AG04450 (cell line): ENCODE results near the gene C1R. TPM values are rescaled to one million over a fixed set of nuclear protein-coding genes. Genes with fewer than 3 reads are reported as not detected.
A peak's percentile ranks its signal among the peaks of the same experiment; 100 is the strongest.

ENCODE experiments used
- CTCF ChIA-PET: fragments of 300-600, 350-600 bp; formaldehyde crosslinking; extraction: SDS; loops from one replicate; lab custom pipeline; 2022; ENCODE audit warnings: antibody characterized with exemption, inconsistent platforms; lab: Charles Lee
- POLR2A ChIA-PET: fragments of 350-600 bp; formaldehyde crosslinking; extraction: SDS; loops from one replicate; lab custom pipeline; 2021; ENCODE audit warnings: antibody characterized with exemption, inconsistent platforms; lab: Yijun Ruan, JAX
- DNase-seq: peaks from one replicate; pipeline ENCODE4 v3.0.0-alpha.2; 2011; ENCODE audit warnings: low read depth, low spot score
- H3K27ac ChIP-seq: one replicate; pipeline ENCODE4 v1.5.1; 2012; ENCODE audit warnings: low read depth, low read length, control low read depth
- H3K27me3 ChIP-seq: one replicate; pipeline ENCODE4 v1.6.0; 2012; ENCODE audit warnings: low read length; ENCODE audit not compliant: control insufficient read depth, insufficient read depth
- H3K4me3 ChIP-seq: 2 replicates; pipeline ENCODE4 v1.5.1; 2011; ENCODE audit warnings: mild to moderate bottlenecking, low read depth, low read length, control low read depth
- H3K9me3 ChIP-seq: 2 replicates; pipeline ENCODE4 v1.5.1; 2012; ENCODE audit warnings: low read length; ENCODE audit not compliant: control insufficient read depth, insufficient read depth
- polyA minus RNA-seq: library from RNA; depleted of rRNA, polyadenylated mRNA; stranded (reverse); fragments of >200 nt; gene quantifications from 2 replicates; pipeline ENCODE4 v1.2.3, GENCODE V29; 2011; rRNA and poly(A)+ RNA removed
- polyA plus RNA-seq: library from polyadenylated mRNA; depleted of rRNA; stranded (reverse); fragments of >200 nt; gene quantifications from 2 replicates; pipeline ENCODE4 v1.2.3, GENCODE V29; 2011; rRNA removed
- TF ChIP-seq, protein P1 (sequence below): IDR thresholded peaks from 2 replicates; pipeline ENCODE4 v1.5.1; 2011; ENCODE audit warnings: low read depth, low read length, control low read depth, inconsistent platforms

C1R gene
- polyA plus RNA-seq (617 and 795 TPM in 2 replicates), polyA minus RNA-seq (179 and 240 TPM in 2 replicates)

DNA sequence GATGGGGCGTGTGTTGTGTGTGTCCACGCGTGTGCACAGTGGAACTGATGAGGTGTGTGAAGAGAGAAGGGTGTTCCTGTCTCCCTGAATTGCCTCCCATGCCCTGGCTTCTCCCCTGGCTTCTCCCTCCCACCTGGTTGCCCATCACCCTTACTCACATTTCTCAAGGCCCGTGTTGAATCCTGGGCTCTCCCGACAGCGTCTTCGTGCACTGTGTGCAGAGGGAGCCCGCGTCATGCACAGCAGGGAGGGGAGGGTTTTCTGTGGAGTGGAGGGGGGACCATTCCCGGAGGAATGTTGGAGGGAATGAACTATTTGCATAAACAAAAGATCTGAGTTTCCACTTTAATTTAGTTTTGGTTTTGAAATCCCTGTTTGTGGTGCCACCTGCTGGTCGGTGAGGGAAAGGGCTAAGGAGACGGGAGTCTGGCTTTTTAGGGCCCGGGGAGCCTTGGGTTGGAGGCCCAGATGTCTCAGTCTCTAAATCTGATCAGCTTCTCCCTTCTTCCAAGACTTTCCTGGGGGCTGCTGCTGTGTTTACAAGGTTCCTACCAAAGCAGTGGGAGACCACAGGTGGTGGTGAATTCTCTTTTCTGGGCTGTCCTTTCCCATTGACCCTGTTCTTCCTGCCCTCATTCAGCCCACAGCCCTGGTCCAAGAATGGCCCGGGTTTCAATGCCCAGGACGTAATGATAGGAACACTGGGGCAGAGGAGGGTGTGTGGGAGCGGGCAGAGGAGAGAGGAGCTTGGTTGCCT is at the start of gene C1R:
TSS of gene C1R (minus strand) at position 217 of the 757 bp plus-strand sequence. CDS start at position 160, 57 bp downstream.
- H3K4me3 ChIP-seq: peak within 1 kb of the TSS; percentile 86

DNA sequence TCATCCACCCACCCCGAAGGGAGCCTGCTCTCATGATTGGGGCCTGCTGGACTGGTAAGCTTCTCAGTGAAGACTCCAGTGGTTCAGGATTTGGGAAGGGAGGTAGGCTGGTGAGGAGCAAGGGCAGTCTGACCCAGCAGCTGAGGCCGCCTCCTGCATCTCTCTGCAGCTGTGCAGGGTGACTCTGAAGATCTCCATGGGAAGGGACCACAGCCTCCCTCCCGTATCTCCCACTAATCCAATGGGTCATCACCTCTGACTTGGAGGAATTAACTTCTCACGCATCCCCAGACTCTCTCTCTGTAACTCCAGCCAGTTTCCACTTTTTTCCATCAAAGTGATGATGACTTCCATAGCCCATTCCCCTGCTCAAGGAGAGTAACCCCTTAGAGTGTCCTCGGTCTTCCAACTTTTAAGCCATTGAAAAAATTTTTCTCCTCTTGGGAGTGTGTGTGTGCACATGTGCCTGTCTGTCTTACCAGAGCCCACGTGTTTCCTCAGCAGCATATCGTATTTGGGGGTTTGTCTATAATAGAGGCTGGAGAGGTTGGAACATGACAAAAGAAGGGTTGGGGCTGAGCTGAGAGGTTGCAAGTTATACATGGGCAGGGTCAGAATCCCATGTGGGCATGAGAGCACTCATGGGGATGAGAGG is 49.2 kb upstream of the C1R start:
- Histone ChIP-seq H3K27ac (no peak overlapping the region), H3K4me3 (no peak overlapping the region), H3K9me3 (no peaks in the 10 kb centered on the region), H3K27me3 (no peaks in the 10 kb centered on the region)
- no peak for DNase-seq
- POLR2A ChIA-PET: no interaction called here
- TF ChIP-seq, protein P1, sequence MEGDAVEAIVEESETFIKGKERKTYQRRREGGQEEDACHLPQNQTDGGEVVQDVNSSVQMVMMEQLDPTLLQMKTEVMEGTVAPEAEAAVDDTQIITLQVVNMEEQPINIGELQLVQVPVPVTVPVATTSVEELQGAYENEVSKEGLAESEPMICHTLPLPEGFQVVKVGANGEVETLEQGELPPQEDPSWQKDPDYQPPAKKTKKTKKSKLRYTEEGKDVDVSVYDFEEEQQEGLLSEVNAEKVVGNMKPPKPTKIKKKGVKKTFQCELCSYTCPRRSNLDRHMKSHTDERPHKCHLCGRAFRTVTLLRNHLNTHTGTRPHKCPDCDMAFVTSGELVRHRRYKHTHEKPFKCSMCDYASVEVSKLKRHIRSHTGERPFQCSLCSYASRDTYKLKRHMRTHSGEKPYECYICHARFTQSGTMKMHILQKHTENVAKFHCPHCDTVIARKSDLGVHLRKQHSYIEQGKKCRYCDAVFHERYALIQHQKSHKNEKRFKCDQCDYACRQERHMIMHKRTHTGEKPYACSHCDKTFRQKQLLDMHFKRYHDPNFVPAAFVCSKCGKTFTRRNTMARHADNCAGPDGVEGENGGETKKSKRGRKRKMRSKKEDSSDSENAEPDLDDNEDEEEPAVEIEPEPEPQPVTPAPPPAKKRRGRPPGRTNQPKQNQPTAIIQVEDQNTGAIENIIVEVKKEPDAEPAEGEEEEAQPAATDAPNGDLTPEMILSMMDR: no peak
- CTCF ChIA-PET: interaction anchor here (0.5 to 2.8 kb wide), 17 partner anchors 14 to 558 kb away, joined by 3 to 21 read pairs (median 5); partner anchors contain the start of gene PEX5

More for the DNA sequence above, at the start of gene C1R:
- CTCF ChIA-PET: interaction anchor here (0.8 to 2.7 kb wide), 11 partner anchors 10 to 148 kb away, joined by 3 to 21 read pairs (median 7); partner anchors contain the start of genes C1RL and C1S
- POLR2A ChIA-PET: interaction anchor here (0.7 kb wide), 1 partner anchor 13 kb away, joined by 5 read pairs; no protein-coding TSS in a partner anchor
- H3K27ac ChIP-seq: peak within 1 kb of the TSS; percentile 62
- H3K27me3 ChIP-seq: no peaks in the 10 kb centered on the region
- TF ChIP-seq, protein P1: peak; percentile 90
- DNase-seq: peak; percentile 85
- H3K9me3 ChIP-seq: no peaks in the 10 kb centered on the region

DNA sequence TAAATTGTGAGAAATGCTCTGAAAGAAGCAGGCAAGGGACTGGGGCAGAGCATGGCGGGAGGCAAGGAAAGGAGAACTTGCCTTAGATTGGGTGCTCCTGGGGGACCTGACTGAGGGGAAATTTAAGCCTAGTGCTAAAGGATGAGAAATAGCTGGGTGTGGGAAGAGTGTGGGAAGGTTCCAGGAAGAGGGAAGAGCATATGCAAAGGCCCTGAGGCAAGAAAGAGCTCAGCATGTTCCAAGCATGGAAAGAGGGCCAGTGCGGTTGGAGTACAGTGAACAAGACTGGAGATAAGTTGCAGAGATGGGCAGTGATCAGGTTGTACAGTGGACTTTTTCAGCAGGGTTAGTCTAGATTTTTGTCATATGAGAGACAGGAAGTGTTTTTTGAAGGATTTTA is 47.0 kb upstream of the C1R start:
- CTCF ChIA-PET: interaction anchor here (2.8 kb wide), 1 partner anchor 50 kb away, joined by 21 read pairs; the partner anchor contains the start of gene PEX5
- no peaks in the 10 kb centered on the region for H3K27me3 ChIP-seq
- TF ChIP-seq, protein P1: no peak
- H3K27ac ChIP-seq: no peak overlapping the region
- POLR2A ChIA-PET: no interaction called here
- no peaks in the 10 kb centered on the region for H3K9me3 ChIP-seq
- no peak for DNase-seq
- H3K4me3 ChIP-seq: no peak overlapping the region

DNA sequence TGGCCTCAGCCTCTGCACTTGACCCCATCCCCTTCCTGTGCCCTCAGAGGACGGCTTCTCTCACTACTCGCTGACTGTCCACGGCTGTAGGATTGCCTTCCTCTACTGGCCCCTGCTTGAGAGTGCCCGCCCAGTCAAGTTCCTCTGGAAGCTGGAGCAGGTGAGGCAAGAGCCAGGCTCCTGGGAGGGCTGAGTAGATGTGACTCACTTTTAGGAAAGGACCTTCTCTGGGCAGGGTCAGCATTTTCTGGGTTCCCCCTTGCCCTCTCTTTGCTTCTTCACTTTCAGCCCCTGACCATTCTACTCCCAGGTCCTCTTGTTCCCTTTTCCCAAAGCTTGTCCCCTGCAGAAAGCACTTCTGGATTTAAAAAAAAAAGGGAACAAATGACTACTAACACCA is 45.7 kb upstream of the C1R start:
- TF ChIP-seq, protein P1: no peak
- POLR2A ChIA-PET: no interaction called here
- Histone ChIP-seq H3K27ac (no peak overlapping the region), H3K4me3 (no peak overlapping the region), H3K27me3 (no peaks in the 10 kb centered on the region), H3K9me3 (no peaks in the 10 kb centered on the region)
- CTCF ChIA-PET: no interaction called here
- no peak for DNase-seq

DNA sequence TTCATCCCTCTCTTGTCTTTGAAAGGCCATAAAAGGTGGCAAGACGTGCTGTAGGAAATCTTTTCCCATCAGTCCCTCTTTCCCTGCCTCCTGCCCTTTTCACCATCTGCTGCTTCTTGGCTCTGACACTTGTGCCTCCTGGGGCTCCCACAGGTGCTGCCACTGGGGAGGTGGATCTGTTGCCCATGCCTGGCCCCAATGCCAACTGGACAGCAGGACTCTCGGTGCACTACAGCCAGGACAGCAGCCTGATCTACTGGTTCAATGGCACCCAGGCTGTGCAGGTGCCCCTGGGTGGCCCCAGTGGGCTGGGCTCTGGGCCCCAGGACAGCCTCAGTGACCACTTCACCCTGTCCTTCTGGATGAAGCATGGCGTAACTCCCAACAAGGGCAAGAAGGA is 44.4 kb upstream of the C1R start:
- TF ChIP-seq, protein P1: no peak
- no peaks in the 10 kb centered on the region for H3K27me3 ChIP-seq
- CTCF ChIA-PET: interaction anchor here (1.4 kb wide), 1 partner anchor 9 kb away, joined by 5 read pairs; no protein-coding TSS in a partner anchor
- no peak for DNase-seq
- H3K4me3 ChIP-seq: no peak overlapping the region
- POLR2A ChIA-PET: no interaction called here
- no peak overlapping the region for H3K27ac ChIP-seq
- H3K9me3 ChIP-seq: no peaks in the 10 kb centered on the region
